Measurements from ENCODE around the gene VPS33A.

GRCh38 chr12:122192441-122192840, 73.9 kb downstream of the VPS33A start:
- TF ChIP-seq, protein P1, sequence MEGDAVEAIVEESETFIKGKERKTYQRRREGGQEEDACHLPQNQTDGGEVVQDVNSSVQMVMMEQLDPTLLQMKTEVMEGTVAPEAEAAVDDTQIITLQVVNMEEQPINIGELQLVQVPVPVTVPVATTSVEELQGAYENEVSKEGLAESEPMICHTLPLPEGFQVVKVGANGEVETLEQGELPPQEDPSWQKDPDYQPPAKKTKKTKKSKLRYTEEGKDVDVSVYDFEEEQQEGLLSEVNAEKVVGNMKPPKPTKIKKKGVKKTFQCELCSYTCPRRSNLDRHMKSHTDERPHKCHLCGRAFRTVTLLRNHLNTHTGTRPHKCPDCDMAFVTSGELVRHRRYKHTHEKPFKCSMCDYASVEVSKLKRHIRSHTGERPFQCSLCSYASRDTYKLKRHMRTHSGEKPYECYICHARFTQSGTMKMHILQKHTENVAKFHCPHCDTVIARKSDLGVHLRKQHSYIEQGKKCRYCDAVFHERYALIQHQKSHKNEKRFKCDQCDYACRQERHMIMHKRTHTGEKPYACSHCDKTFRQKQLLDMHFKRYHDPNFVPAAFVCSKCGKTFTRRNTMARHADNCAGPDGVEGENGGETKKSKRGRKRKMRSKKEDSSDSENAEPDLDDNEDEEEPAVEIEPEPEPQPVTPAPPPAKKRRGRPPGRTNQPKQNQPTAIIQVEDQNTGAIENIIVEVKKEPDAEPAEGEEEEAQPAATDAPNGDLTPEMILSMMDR (IDR thresholded peaks at IDR 0.05), result no peak
- TF ChIP-seq POLR2AphosphoS5 (IDR thresholded peaks at IDR 0.05), result no peak
- no peak for TF ChIP-seq POLR2A (IDR thresholded peaks at IDR 0.05)
- no peak for TF ChIP-seq EP300 (IDR thresholded peaks at IDR 0.05)
